ENCODE results near the gene LRRC3C. TPM values are rescaled to one million over a fixed set of nuclear protein-coding genes. Genes with fewer than 3 reads are reported as not detected.

LRRC3C gene
- total and polyA plus RNA-seq, 8 donors = not detected

DNA sequence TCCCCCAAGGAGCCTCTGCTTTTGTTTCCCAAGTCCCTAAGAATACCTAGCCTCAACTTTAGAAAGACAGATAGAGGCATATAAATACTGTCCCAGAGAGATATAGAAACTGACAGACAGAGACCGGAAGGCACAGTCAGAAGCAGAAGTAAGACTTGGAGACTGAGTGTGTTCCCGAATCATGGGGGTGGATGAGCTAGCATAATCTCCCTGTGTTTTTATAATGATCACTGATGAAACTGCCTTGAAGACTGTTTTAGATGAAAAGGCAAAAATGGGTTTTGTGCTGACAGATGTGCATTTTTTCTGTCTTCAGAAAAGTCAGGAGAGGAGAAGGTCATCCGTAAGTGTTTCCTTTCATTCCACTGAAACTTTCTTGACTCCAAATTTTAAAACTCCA lies 44.7 kb downstream of the LRRC3C start:
- no peak overlapping the region for H3K27ac ChIP-seq
- DNase-seq (no peak), ATAC-seq (peak in 2 of 4 donors; percentile 29 to 65), FAIRE-seq (no peak)
- intact Hi-C loops (cut with DNase I) = no loop called here
- H3K36me3 ChIP-seq = no peaks in the 10 kb centered on the region
- H3K27me3 ChIP-seq = no peaks in the 10 kb centered on the region
- 36 to 48% methylated on average over 3 of the region's 3 CpGs for WGBS, 2 donors
- no peaks in the 10 kb centered on the region for H3K9me3 ChIP-seq
- no peaks in the 10 kb centered on the region for H3K4me1 ChIP-seq
- TF ChIP-seq, protein P1, sequence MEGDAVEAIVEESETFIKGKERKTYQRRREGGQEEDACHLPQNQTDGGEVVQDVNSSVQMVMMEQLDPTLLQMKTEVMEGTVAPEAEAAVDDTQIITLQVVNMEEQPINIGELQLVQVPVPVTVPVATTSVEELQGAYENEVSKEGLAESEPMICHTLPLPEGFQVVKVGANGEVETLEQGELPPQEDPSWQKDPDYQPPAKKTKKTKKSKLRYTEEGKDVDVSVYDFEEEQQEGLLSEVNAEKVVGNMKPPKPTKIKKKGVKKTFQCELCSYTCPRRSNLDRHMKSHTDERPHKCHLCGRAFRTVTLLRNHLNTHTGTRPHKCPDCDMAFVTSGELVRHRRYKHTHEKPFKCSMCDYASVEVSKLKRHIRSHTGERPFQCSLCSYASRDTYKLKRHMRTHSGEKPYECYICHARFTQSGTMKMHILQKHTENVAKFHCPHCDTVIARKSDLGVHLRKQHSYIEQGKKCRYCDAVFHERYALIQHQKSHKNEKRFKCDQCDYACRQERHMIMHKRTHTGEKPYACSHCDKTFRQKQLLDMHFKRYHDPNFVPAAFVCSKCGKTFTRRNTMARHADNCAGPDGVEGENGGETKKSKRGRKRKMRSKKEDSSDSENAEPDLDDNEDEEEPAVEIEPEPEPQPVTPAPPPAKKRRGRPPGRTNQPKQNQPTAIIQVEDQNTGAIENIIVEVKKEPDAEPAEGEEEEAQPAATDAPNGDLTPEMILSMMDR (IDR thresholded peaks at IDR 0.05) = no peak
- H3K4me3 ChIP-seq = no peak overlapping the region

DNA sequence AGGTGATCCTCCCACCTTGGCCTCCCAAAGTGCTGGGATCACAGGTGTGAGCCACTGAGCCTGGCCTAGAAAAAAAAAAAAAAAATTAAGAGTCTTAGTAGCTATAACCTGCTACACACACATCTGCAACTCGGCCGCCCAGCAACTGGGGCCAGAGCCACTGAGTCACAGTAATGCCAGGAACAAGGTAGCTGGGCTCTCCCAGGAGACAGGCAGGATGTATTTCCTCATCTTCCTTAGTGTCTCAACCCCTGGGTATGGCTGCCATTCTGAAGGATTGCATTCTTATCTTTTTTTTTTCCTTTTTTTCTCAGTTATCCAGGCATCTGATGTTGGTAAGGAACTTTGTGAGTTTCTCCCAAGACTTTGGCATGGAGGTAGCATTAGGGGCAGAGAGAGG lies 46.0 kb downstream of the LRRC3C start:
- Histone ChIP-seq H3K4me1 (no peaks in the 10 kb centered on the region), H3K9me3 (no peaks in the 10 kb centered on the region), H3K27ac (no peak overlapping the region), H3K27me3 (no peaks in the 10 kb centered on the region), H3K4me3 (no peak overlapping the region), H3K36me3 (no peaks in the 10 kb centered on the region)
- intact Hi-C loops (cut with DNase I) = no loop called here
- FAIRE-seq = no peak
- DNase-seq = no peak
- TF ChIP-seq, protein P1 (IDR thresholded peaks at IDR 0.05) = no peak
- no peak for ATAC-seq
- 70 to 87% methylated on average over 2 of the region's 2 CpGs for WGBS, 2 donors

DNA sequence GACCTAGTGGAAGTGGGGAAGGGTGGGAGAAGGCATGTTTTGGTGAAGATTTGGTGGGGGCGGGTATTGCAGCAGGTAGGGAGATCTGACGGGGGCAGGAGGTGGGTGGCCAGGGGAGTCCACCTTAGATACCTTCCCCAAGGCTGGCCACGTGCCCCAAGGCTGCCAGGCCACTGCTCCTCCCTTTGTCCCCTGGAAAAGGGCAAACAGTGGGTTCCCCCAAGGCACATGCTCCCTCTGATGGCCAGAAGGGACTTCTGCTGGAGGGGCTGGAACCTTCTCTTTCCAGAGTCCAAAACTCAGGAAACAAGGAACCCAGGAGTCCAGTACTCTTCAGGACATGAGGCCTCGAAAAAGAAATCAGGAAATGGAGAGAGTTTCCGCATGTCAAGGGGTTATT lies 46.9 kb downstream of the LRRC3C start:
- Histone ChIP-seq H3K9me3 (no peaks in the 10 kb centered on the region), H3K4me1 (no peaks in the 10 kb centered on the region), H3K36me3 (no peaks in the 10 kb centered on the region), H3K27ac (no peak overlapping the region), H3K4me3 (no peak overlapping the region), H3K27me3 (no peaks in the 10 kb centered on the region)
- no peak for FAIRE-seq
- intact Hi-C loops (cut with DNase I) = no loop called here
- TF ChIP-seq, protein P1 (IDR thresholded peaks at IDR 0.05) = no peak
- DNase-seq = no peak
- no peak for ATAC-seq
- WGBS, 2 donors = 62 to 71% methylated on average over 5 of the region's 5 CpGs

DNA sequence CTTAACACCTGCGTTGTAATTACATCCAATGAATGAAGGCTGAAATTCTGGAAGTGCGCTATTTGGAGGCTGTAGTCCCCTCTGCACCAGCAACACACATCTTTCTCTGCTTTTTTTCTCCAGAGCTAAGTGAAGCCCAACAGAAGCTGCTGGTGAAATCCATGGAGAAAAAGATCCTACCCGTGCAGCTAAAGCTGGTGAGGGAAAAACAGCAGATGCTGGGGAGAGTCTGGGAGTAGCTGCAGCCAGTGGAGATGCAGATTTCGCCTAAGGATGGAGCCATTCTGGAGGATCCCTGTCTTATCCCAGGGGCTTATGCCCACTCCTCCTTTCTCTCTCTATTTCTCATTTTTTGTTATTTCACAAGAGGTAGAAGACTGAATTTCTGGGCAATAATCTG lies 48.3 kb downstream of the LRRC3C start:
- no peaks in the 10 kb centered on the region for H3K27me3 ChIP-seq
- 57 to 62% methylated on average over 4 of the region's 4 CpGs for WGBS, 2 donors
- H3K4me1 ChIP-seq = no peaks in the 10 kb centered on the region
- intact Hi-C loops (cut with DNase I) = no loop called here
- H3K4me3 ChIP-seq = no peak overlapping the region
- H3K27ac ChIP-seq = no peak overlapping the region
- FAIRE-seq (no peak), ATAC-seq (no peak), DNase-seq (no peak)
- TF ChIP-seq, protein P1 (IDR thresholded peaks at IDR 0.05) = no peak
- H3K9me3 ChIP-seq = no peaks in the 10 kb centered on the region
- H3K36me3 ChIP-seq = no peaks in the 10 kb centered on the region

DNA sequence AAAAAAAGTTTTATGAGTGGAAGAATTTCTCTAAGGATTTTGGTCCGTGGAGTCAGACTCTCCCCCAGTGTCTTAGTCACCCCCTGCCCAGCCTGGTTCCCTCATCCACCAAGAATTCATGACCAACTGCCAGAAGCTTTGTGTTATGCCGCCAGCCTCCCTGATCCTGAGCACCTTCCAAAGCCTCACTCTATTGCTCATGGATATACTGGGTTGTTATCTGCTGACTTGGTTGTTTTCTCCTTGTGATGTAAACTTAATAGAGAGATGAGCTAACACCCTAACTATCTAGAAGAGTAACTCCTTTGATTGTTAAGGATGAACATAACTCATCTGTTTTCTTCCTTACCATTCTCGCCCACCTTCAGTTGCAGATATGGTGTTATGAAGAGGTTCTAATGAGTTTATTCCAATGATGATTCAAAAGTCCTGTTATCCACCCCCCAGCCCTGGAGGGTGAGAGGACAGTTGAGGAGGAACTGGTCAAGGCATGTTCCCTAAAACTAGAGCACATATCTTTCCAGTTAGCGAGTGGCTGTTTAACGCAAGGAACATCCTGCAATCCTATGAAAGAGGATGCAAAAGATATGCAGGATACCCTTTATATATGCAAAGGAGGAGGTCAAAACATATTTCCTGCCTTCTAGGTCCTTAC lies 51.6 kb downstream of the LRRC3C start:
- DNase-seq = no peak
- Histone ChIP-seq H3K27ac (no peak overlapping the region), H3K4me3 (no peak overlapping the region), H3K27me3 (no peaks in the 10 kb centered on the region), H3K9me3 (no peaks in the 10 kb centered on the region), H3K4me1 (peaks cover 8 to 14% (median 12%) of the 10 kb centered on the region in 3 donors), H3K36me3 (peaks cover 0 to 1% (median 0%) of the 10 kb centered on the region in 3 donors)
- TF ChIP-seq, protein P1 (IDR thresholded peaks at IDR 0.05) = no peak
- no peak for ATAC-seq
- FAIRE-seq = no peak
- 73 to 78% methylated on average over 5 of the region's 5 CpGs for WGBS, 2 donors
- intact Hi-C loops (cut with DNase I) = no loop called here
